Natural killer cell (primary cell): ENCODE results near the gene CPSF6. TPM values are rescaled to one million over a fixed set of nuclear protein-coding genes. Genes with fewer than 3 reads are reported as not detected.
A peak's percentile ranks its signal among the peaks of the same experiment; 100 is the strongest.

ENCODE experiments used
- ATAC-seq, 3 donors: fragments of 150-1000 bp in 2 of 3; fragments of 200-7000 bp in 1 of 3; cut with Tn5 transposase; 1 replicate in 1 of 3; 2 replicates in 2 of 3; pipeline ENCODE4 v1.10.0; 2021; ENCODE audit warnings: mild to moderate bottlenecking in 2 of 3, moderate library complexity in 2 of 3
- DNase-seq, 2 donors: peaks; one replicate each; pipeline versions ENCODE4 v3.0.0 to v3.0.0-alpha.2; 2013 to 2021; ENCODE audit warnings: mixed read lengths in 1 of 2
- H3K27ac ChIP-seq: one replicate; pipeline ENCODE4 v1.5.1; 2013; ENCODE audit warnings: mild to moderate bottlenecking, low read length
- H3K27me3 ChIP-seq: one replicate; pipeline ENCODE4 v1.6.1; 2013; ENCODE audit warnings: low read length; ENCODE audit not compliant: control insufficient read depth, insufficient read depth
- H3K36me3 ChIP-seq: one replicate; pipeline ENCODE4 v1.6.1; 2013; ENCODE audit warnings: low read length; ENCODE audit not compliant: control insufficient read depth, insufficient read depth
- H3K4me1 ChIP-seq: one replicate; pipeline ENCODE4 v1.6.1; 2013; ENCODE audit warnings: low read length; ENCODE audit not compliant: control insufficient read depth, insufficient read depth
- H3K4me3 ChIP-seq: one replicate; pipeline ENCODE4 v1.5.1; 2013; ENCODE audit warnings: low read length
- H3K9me3 ChIP-seq: one replicate; pipeline ENCODE4 v1.6.1; 2013; ENCODE audit warnings: low read length; ENCODE audit not compliant: control insufficient read depth, insufficient read depth
- H3K27ac Mint-ChIP-seq, 2 donors: one replicate each; pipeline ENCODE4 v1.8.0; 2022; ENCODE audit warnings: mild to moderate bottlenecking in 2 of 2, mixed read lengths in 2 of 2, moderate library complexity in 1 of 2
- H3K27me3 Mint-ChIP-seq, 2 donors: one replicate each; pipeline ENCODE4 v1.8.0; 2022; ENCODE audit warnings: low read depth in 2 of 2, mixed read lengths in 2 of 2
- H3K36me3 Mint-ChIP-seq: one replicate; pipeline ENCODE4 v1.8.0; 2022; ENCODE audit warnings: mixed read lengths
- H3K4me1 Mint-ChIP-seq, 2 donors: one replicate each; pipeline ENCODE4 v1.8.0; 2022; ENCODE audit warnings: mixed read lengths in 2 of 2
- H3K4me3 Mint-ChIP-seq: one replicate; pipeline ENCODE4 v1.8.0; 2022; ENCODE audit warnings: mild to moderate bottlenecking, moderate library complexity, mixed read lengths
- H3K9me3 Mint-ChIP-seq, 2 donors: one replicate each; pipeline ENCODE4 v1.8.0; 2022; ENCODE audit warnings: mixed read lengths in 2 of 2
- CTCF ChIP-seq: fragments of 200-600 bp; IDR thresholded peaks from one replicate; pipeline ENCODE4 v1.8.0; 2022; ENCODE audit warnings: antibody characterized with exemption
- WGBS: methylation state at CpG from one replicate; pipeline ENCODE4 v1.1.7; 2013; ENCODE audit warnings: missing lambda C conversion rate; ENCODE audit not compliant: insufficient coverage; 5-methylcytosine and 5-hydroxymethylcytosine counted together
- intact Hi-C: fragments of 100-400 bp; cut with micrococcal nuclease; formaldehyde crosslinking; loops from one replicate; pipeline ENCODE4 v1.14.2; 2022
- total RNA-seq, 4 donors: library from RNA; stranded (reverse); fragments of 120-200 nt in 1 of 4; gene quantifications; one replicate each; pipeline versions ENCODE4 v1.2.3 to v1.2.4, GENCODE V29; 2013 to 2022

CPSF6 gene
- total RNA-seq, 3 donors from 2014 or later (not counting 1 experiment from before 2014, with no cell fraction given) = 88.5 to 99.4 (median 95.4) TPM

- intact Hi-C loops = no loop called here
- DNase-seq (no peak), ATAC-seq (no peak)
- H3K4me3 ChIP-seq = no peak overlapping the region
- H3K27me3 ChIP-seq = no peaks in the 10 kb centered on the region
- no peak for TF ChIP-seq CTCF
- Mint-ChIP-seq H3K9me3 (no peaks in the 10 kb centered on the region), H3K36me3 (no peaks in the 10 kb centered on the region), H3K4me3 (no peak overlapping the region), H3K4me1 (peaks cover 60 to 72% of the 10 kb centered on the region in 2 donors), H3K27ac (peak overlapping the region in 1 of 2 donors; percentile 44), H3K27me3 (no peaks in the 10 kb centered on the region)
- 90% methylated on average over 2 of the region's 3 CpGs for WGBS
- H3K9me3 ChIP-seq = no peaks in the 10 kb centered on the region
- no peaks in the 10 kb centered on the region for H3K36me3 ChIP-seq
- H3K4me1 ChIP-seq = peaks cover 12% of the 10 kb centered on the region
- no peak overlapping the region for H3K27ac ChIP-seq
Observed at GRCh38 chr12:69247268-69248018, 8.1 kb downstream of the CPSF6 start.

GRCh38 chr12:69252033-69252432 lies 12.7 kb downstream of the CPSF6 start:
- Mint-ChIP-seq H3K4me3 (no peak overlapping the region), H3K36me3 (peaks cover 5% of the 10 kb centered on the region), H3K9me3 (no peaks in the 10 kb centered on the region), H3K27me3 (no peaks in the 10 kb centered on the region), H3K27ac (peak overlapping the region; percentile 54 to 67), H3K4me1 (peaks cover 39 to 50% of the 10 kb centered on the region in 2 donors)
- 71% methylated on average over 1 of the region's 1 CpG for WGBS
- Histone ChIP-seq H3K9me3 (no peaks in the 10 kb centered on the region), H3K27ac (no peak overlapping the region), H3K4me1 (no peaks in the 10 kb centered on the region), H3K4me3 (no peak overlapping the region), H3K36me3 (peaks cover 20% of the 10 kb centered on the region), H3K27me3 (no peaks in the 10 kb centered on the region)
- intact Hi-C loops = no loop called here
- DNase-seq = no peak
- no peak for TF ChIP-seq CTCF
- ATAC-seq = no peak

GRCh38 chr12:69254046-69254445 lies 14.7 kb downstream of the CPSF6 start:
- Mint-ChIP-seq H3K4me3 (no peak overlapping the region), H3K36me3 (peaks cover 13% of the 10 kb centered on the region), H3K4me1 (peaks cover 29 to 40% of the 10 kb centered on the region in 2 donors), H3K9me3 (no peaks in the 10 kb centered on the region), H3K27me3 (no peaks in the 10 kb centered on the region), H3K27ac (peak overlapping the region; percentile 32 to 66)
- Histone ChIP-seq H3K9me3 (no peaks in the 10 kb centered on the region), H3K36me3 (peaks cover 39% of the 10 kb centered on the region), H3K27me3 (no peaks in the 10 kb centered on the region), H3K4me1 (no peaks in the 10 kb centered on the region), H3K27ac (peak overlapping the region; percentile 18), H3K4me3 (no peak overlapping the region)
- DNase-seq (peak in 1 of 2 donors; percentile 83), ATAC-seq (peak; percentile 88 to 91 (median 88))
- TF ChIP-seq CTCF = peak; percentile 72
- intact Hi-C loops = loop anchor here (1.0 kb wide), 2 partner anchors 15 to 100 kb away; partner anchors contain the start of gene CPSF6
